PC-3 (cell line): Measurements from ENCODE around the gene GSG1.

ENCODE experiments used
- CTCF ChIP-seq: fragments of 300-600 bp; sonication (generic); conservative IDR thresholded peaks from 2 replicates; pipeline ENCODE4 v1.5.1; 2017; ENCODE audit warnings: antibody characterized with exemption, low read depth, mild to moderate bottlenecking, low read length
- EZH2 ChIP-seq: fragments of 300-600 bp; sonication (generic); IDR thresholded peaks from one replicate; pipeline ENCODE4 v1.6.1; 2017; ENCODE audit warnings: antibody characterized with exemption, mild to moderate bottlenecking, low read length; ENCODE audit not compliant: unreplicated experiment
- EZH2phosphoT487 ChIP-seq: fragments of 300-600 bp; sonication (generic); IDR thresholded peaks from 2 replicates; pipeline ENCODE4 v1.6.1; 2018; ENCODE audit warnings: mild to moderate bottlenecking, antibody characterized with exemption, low read length, borderline replicate concordance

GRCh38 chr12:13101821-13102375 is 1.6 kb downstream of the GSG1 start:
- TF ChIP-seq CTCF (no peak), EZH2 (no peak), EZH2phosphoT487 (no peak)
